HG03460 (cell line): ENCODE results near the gene GPATCH8.
"Not testable (repeated sequence)": the region's sequence is repeated elsewhere in the genome, so short reads cannot be mapped to it uniquely, and the experiment has no call there.

Experiments
- ATAC-seq: cut with Tn5 transposase; IDR thresholded peaks from one replicate; pipeline ENCODE4 v1.9.1; 2021; ENCODE audit not compliant: unreplicated experiment

GPATCH8 gene

DNA sequence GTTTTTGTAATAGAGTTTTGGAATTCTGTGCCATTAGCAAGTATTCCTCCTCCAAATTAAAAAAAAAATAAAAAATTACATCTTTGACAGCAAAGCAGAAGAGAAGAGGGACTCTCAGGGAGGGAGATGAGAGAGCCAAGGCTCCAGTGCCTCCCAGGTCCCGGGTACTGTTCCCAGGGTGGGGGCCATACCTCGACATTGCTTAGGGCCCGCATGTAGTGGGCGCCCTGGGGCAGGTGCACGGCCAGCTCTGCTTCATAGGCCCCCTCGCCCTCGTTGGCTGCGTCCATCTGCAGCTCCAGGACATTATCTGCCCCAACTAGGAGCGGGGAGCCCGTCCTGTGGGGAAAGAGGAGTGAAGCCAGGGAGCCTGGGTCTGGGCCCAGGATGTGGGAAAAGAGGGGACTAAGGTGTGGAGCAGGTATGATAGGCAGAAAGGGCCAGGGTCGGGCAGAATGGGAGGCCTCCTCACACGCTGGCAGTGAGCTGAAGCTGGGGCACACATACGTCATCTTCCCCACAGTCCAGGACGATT is 125.0 kb downstream of the GPATCH8 start:
- ATAC-seq: no peak

- no peak for ATAC-seq
Observed at GRCh38 chr17:44376779-44377178, 126.4 kb downstream of the GPATCH8 start.

DNA sequence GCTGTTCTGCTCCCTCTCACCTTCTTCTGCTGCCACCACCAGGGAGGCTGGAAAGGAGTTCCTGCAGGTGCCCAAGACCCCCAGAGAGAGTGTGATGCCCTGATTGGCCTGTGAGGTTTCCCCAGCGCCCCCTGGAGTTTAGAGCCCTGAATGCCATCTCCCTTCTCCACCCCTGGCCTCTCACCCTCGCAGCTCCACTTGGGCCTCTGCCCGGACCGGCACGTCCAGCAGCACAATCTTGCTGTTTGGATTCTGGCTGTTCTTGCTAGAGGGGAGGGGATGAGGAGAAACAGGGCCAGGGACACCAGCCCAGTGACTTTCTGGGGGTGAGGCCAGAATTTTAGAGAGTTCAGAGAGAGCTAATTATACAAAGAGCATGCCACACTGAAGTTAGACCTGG is 127.1 kb downstream of the GPATCH8 start:
- ATAC-seq: no peak

DNA sequence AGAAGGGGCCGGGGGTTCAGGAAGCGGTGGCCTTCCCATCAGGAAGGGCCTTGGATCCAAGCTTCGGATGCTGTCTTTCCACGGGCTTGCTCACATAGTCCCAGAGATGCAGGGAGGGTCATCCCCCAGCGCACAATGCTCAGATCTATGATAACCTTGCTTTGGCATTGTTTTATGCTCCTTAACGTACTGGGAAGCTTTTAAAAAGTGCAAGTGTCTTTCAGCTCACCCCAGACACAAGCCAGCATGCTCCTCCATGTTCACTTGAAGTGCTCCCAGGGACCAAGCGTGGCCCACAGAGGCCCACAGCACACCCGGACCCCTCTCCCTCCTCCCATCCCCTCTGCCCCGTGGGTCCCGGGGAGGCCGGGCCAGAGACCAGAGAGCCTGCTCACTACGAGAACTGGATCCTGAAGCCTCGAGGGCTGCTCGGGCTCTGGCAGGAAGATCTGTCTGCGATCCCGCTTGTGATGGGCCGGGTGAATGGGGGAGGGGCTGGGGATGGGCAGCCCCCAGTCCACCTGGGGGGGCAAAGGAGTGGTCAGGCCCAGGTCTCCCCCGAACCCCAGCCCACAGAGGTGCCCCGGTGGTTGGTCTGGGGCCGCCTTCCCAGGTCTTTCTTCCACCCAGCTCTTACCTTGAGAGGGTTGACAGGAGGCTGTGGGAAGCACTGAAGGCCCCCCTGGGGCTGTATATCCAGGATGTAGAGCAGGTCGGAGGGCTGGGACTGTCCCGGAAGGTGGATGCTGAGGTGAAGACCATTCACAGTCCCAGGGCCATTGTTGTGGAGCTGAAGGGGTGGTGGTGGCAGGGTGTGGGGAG is 127.8 kb downstream of the GPATCH8 start:
- no peak for ATAC-seq

DNA sequence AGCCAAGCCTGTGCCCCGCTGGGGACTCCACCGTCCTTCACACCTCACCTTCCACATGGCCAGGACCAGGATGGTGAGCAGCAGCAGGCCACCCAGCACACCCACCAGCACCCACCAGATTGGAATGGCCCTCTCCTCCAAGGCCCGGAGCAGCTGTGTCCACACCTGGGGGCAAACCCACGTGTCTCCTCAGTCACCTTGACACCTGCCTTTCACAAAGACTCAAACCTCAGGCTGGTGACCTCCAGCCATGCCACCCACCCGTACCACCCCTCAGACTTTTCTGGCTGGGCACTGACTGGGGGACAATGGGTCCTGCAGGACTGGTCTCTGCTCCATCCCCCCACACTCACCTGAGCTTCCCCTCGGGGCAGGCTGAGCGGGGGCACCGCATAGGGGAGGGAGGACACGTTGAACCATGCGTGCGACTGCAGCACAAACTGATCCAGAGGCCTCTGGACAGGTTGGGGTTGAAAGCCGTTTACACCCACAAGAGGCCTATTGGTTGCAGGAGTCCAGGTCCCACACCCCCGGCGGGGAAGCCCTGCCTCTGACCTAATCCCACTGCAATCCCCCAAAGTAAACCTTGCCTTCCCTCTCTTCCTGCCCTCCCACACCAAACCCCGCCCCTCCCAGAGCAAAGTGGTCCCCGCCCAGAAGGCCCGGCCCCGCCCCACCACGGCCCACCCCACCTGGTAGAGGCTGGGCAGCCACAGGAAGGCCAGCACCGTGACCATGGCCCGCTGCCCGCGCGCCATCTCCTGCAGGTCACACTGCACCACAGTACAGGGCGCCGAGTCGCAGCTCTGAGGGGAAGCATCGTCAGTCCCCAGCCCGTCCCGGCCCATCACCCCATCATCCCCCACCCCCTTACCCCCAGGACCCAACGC is 128.7 kb downstream of the GPATCH8 start:
- no peak for ATAC-seq

- no peak for ATAC-seq
Observed at GRCh38 chr17:44372036-44372435, 131.2 kb downstream of the GPATCH8 start.

DNA sequence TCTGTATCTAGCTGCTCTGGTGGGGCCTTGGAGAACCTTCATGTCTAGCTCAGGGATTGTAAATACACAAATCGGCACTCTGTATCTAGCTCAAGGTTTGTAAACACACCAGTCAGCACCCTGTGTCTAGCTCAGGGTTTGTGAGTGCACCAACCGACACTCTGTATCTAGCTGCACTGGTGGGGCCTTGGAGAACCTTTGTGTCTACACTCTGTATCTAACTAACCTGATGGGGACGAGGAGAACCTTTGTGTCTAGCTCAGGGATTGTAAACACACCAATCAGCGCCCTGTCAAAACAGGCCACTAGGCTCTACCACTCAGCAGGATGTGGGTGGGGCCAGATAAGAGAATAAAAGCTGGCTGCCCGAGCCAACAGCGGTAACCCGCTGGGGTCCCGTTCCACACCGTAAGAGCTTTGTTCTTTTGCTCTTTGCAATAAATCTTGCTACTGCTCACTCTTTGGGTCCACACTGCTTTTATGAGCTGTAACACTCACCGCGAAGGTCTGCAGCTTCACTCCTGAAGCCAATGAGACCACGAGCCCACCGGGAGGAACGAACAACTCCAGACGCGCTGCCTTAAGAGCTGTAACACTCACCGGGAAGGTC is 133.7 kb downstream of the GPATCH8 start:
- not testable (repeated sequence) for ATAC-seq

- not testable (repeated sequence) for ATAC-seq
Observed at GRCh38 chr17:44368391-44369243, 134.6 kb downstream of the GPATCH8 start.

- no peak for ATAC-seq
Observed at GRCh38 chr17:44367231-44367979, 135.8 kb downstream of the GPATCH8 start.

GRCh38 chr17:44365051-44365450 is 138.2 kb downstream of the GPATCH8 start:
- not testable (repeated sequence) for ATAC-seq

DNA sequence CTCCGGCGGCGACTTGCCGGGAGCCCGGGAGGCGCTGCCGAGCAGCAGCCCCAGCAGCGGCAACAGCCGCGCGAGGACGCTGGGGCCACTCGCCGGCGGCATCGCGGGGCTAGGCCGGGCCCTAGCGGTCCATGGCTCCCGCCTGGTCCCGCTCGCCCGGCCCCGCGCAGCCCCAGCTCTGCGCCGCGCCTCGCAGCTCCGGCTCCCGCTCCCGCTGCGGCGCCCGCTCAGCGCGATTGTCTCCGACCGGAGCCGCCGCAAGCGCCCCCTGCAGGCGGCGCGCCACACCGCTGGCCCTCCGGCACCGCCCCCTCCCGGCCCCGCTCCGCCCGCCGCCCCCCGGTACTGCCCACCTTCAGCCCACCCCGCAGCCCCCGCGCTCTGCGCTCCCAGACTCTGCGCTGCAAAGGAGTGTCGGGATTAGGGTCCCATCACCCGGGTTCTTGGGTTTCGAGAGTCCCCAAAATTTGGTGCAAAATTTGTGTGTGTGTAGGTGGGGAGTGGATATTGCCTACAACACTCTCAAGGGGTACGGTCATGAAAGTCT is 139.5 kb downstream of the GPATCH8 start, which contains the start of gene FAM171A2:
Gene FAM171A2, minus strand, starts transcription at position 241 of the 547 bp plus-strand sequence. Its CDS starts 139 bp downstream, at position 102.
- ATAC-seq: no peak

GRCh38 chr17:44362949-44363612 is 140.1 kb downstream of the GPATCH8 start:
- no peak for ATAC-seq

DNA sequence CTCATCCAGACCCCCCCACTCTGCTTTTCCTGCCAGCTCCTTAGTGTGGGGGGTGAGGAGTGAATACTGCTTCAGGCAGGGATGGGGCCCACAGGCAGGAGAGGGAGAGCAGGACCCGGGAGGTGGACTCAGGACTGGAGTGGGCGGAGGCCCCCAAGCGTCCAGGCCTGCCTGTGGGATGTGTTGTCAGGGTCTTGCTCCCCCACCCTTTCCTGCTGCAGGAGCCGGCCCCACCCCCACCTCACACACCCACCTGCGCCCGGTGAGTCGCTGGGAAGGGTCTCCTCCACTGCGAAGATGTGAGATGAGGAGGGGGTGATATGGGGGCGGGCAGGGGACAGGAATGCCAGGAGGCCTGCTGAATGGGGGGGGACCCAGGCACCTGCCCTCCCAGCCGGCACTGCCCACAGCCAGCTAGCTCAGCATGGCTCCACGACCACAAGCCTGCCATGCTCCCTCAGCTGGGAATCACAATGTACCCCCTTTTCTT is 140.7 kb downstream of the GPATCH8 start:
- ATAC-seq: no peak

- ATAC-seq: no peak
Observed at GRCh38 chr17:44361292-44362260, 141.6 kb downstream of the GPATCH8 start.

DNA sequence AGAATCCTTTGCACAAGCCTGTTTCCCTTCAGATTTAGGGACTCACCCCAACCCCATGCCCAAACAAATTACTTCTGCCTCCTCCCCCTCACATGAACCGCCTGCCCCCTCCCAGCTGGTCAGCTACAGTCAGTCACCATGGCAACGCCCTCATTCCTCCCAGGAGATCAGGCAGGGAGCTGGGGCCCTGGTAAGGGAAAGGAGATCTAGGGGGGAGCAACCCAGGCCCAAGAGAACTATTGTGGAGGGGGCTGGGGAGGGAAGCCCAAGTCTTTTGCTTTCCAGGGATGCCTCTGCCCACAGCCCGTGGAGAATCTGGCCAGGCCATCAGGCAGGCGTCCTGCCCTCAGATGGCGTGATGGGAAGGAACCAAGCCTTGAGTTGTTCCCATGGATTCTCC is 142.4 kb downstream of the GPATCH8 start:
- no peak for ATAC-seq

DNA sequence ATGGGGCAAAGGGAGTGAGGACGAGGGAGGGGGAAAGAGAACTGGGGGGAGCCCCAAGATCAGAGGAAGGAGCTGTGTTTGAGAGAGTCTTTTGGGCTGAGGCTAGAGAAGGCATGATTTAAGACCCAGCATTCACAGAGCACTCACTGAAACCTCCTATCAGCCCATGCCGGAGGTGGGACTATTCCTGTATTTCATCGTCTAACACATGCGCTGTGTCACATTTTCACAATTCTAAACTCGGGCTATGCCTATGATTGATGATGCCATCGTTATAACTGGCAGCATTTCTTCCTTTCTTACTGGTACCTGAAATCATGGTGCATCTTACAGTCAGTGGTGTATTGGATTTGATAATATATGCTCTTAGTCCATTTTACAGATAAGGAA is 143.1 kb downstream of the GPATCH8 start:
- no peak for ATAC-seq

DNA sequence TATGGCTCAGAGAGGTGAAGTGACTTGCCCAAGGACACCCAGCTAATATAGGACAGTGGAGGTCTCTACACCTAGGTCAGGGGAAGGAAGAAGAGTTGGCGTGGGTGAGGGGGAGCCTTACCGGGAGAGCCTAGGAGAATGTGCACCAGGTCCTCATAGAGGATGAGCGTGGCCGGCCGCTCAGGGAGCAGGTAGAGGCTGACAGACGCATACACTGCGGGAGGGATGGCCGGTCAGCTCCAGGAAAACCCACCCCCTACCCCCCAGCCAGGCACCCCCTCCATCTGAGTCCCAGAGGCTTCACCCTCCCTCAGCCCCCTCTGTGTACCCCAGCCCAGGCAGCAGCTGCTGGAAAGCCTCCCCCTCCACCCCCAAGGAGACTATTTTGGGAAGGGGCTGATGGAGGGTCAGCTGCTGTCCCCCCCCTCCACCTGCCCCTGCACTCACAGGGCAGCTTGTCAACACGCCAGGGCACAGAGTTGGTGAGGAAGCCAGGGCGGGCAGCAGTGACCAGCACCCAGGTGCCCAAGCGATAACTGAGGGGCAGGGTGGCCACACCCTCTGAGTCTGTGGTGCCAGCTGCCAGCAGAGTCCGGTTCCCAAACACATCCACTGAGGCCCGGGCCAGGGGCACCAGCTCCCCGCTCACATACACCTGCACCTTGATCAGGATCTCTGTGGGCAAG is 143.6 kb downstream of the GPATCH8 start:
- ATAC-seq: no peak
